RKO (cell line): ENCODE measurements around the gene MMP3.
"Not testable (repeated sequence)": the region's sequence is repeated elsewhere in the genome, so short reads cannot be mapped to it uniquely, and the experiment has no call there.

Experiments used
- DNase-seq: peaks from one replicate; pipeline ENCODE4 v3.0.0-alpha.2; 2016; ENCODE audit warnings: low spot score

Gene MMP3

DNA sequence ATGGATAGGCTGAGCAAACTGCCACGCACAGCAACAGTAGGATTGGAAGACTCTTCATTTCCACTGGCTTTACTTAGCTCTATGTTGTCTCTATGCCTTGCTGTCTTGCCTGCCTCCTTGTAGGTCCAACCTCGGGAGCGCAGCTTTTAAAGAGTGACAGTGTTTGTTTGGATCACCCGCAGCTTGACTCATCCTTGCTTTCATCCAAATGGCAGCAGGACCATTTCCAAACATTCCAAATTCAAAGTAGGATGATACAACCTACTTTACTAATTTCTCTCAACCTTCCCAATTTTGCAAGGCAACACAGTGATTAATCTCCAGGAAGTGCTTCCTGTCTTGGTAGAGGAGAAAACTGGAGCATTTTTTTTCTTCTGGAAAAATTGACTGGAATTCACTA, at the start of gene MMP3:
Gene MMP3, minus strand, starts transcription at position 121 of the 400 bp plus-strand sequence. Its CDS starts 63 bp downstream, at position 58.
- DNase-seq, result peak; percentile 20

DNA sequence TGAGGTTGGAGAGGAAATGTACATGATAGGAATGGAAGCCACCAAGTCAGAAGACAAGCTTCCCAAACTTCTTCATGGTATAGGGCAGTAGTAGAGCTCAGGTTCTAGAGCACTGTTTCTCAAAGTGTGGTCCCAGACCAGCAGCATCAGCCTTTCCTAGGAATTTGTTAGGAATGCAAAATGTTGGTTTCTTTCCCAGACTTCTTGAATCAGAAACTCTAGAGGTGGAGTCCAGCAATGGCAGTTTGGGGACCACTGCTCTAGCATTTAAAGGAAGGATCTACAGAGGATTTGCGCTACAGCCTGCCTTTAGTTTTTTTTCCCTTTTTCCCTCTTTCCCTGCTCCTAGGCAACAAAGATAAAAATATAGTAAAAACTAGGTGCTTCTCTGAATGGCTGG, 48.3 kb upstream of the MMP3 start:
- DNase-seq, result no peak

DNA sequence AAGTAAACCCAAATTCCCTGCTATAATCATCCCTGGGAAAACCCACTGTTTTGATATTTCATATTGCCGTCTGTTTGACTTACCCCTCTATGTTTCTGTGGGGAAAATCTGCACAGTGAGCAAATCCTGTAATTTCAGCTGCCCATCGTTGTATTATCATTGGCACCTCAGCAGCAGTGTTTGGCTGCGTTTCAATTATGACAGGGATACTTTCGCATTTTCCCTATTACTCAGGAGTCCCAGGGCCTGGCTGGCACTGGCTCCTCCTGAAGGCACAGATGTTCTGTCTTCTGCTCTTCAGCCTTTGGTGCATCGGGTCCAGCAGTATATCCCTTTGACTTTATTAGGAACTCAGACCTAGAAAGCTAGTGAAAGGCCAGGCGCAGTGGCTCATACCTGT, 43.6 kb upstream of the MMP3 start:
- no peak for DNase-seq

DNA sequence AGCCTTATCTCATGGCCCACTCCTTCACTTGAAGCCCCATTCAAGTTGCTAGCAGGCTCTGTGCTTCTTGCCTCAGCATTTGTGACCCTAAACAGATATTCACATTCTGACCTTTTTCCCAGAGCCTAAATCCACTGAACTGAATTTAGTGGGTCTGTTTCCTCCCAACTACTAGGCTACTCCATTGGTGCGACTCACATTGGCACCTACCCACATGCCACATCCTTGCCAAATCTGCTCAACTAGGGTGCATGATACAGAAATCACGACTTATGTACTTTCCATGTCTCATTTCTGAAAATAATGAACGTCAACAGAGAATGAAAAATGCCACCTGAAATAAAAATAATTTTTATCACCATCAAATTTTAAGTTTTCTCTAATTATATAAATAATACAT, 39.7 kb upstream of the MMP3 start:
- no peak for DNase-seq

DNA sequence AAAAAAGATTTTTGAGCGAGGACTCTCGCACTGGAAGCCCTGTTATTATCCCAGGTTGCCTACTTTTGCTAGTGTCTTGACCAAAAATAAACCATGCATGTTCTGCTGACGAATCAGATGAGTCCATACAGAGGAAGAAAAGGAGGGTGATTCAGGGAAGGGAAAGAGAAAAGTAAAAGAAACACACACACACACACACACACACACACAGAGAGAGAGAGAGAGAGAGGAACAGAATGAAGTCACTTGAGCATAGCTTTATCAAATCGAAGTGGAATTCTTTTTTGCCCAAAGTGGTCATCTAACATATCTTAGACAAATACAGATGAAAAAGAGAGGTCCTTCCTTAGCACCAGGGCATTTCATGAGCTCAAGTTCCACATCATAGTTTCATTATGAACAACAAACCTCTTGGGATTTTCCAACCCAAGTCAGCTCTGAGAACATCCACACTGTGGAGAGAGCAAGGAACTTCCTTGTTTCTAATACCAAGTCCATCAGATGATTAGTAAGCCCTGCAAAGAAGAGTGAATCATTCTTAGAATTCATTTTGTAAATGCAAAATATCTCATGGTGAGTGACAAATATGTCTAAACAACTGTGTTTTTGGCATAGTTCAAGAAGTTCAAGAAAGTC, 39.1 kb upstream of the MMP3 start:
- DNase-seq, result peak; percentile 18

DNA sequence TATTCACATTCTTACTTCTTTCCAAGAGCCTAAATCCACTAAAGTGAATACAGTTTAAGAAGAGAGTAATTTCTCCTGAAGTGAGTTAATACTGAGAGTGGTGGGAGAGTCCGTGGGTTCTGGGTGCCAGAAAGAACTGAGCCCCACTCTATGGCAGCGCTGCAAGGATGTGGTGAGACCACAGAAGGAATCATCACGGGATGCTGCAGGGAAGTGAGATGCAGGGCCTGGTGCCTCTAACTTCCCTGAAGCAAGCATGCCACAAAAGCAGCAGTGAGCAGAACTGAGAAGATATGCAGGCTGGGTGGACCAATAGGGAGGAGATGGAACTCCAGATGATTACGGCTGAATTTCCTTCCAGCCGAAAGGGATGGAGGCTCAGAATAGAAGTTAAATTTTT, 36.4 kb upstream of the MMP3 start:
- no peak for DNase-seq

DNA sequence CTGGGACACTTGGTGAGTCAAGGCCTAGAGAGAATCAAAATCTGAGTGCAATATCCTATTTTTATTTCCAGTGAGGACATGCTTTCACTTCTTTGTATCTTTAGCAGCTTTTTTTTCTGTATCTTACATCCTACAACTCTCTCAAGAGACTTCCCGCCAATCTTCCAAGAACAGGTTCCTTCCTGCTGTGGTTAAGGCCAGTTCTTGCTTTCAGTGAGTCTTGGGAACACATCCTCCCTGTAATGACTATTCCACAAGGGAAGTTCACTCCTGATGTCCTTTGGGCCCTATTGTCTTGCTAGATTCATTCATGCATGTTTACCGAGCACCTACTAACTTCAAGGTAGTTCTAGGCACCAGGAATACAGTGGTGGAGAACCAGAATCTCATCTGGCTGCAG, 35.2 kb upstream of the MMP3 start:
- DNase-seq, result no peak

DNA sequence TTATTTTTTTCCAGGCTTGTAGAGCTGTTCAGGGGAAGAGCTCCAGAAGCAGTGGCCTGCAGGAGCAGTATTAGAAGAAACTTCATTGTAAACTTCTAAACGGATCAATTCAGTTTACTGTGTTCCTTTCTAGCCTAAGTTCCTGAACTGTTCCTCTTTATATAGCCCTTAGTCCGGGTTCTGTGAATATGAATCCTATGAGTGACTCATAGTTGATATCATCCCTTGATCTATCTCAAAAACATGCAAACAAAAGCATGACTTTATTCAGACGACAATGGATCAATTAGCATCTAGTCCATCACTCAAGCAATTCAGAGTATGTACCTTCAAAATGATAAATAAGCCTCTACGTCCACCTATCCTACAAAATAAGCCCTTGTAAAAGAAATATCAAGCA, 31.4 kb upstream of the MMP3 start, which contains the start of gene MMP12:
Gene MMP12, minus strand, starts transcription at position 131 of the 400 bp plus-strand sequence. Its CDS starts 45 bp downstream, at position 86.
- no peak for DNase-seq

DNA sequence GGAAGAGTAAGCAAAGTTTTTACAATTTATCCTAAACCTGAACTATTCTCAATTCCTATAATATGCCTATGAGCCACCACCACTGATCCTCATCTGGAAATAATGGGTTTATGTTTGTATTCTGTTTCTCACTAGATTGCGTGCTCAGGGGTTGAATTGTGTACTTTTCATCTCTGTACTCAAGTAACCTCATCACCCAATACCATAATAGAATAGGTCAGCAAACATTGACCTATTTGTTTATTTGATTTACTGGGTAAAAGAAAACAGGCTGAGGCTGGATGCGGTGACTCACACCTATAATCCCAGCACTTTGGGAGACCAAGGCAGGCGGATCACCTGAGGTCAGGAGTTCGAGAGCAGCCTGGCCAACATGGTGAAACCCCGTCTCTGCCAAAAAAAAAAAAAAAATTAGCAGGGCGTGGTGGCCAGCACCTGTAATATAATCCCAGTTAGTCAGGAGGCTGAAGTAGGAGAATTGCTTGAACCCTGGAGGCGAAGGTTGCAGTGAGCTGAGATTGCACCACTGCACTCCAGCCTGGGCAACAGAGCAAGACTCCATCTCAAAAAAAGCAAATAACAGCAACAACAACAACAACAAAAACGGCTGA, 26.1 kb upstream of the MMP3 start:
- not testable (repeated sequence) for DNase-seq

DNA sequence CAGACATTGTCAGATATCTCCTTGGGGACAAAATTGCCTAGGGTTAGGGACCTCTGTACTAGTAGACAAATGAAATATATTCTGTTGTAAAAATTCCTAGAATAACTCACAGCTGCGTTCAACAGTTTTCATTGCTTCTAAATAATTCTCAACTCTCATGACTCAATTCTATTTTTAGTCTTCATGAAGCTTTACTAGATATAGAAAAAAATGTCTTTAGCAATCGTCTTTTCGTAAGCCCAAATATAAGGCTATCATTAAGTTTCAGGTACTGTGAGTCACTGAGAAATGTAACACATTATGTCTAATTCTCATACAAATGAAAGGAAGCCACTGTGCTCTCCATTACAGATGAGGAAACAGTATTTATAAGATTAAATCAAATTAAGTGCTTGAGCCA, 24.9 kb upstream of the MMP3 start:
- no peak for DNase-seq

DNA sequence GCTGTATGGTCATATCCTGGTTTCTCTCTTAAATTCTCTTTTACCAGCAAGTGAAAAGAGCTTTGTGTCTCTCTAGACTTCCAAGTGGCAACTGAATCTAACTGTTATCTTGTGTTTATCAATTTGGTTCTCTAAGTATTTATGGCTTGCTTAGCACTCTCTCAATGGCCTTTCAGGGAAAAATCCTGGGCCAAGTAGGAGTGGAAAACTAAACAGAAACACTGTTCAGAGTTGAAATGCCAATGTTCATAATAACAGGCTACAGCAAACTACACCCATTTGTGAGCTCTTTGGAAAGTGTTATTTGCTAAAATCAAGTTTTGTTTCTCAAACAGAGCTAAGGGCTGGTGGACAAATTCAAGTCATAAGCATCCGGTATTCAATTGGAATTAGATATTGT, 21.3 kb upstream of the MMP3 start:
- DNase-seq, result no peak

DNA sequence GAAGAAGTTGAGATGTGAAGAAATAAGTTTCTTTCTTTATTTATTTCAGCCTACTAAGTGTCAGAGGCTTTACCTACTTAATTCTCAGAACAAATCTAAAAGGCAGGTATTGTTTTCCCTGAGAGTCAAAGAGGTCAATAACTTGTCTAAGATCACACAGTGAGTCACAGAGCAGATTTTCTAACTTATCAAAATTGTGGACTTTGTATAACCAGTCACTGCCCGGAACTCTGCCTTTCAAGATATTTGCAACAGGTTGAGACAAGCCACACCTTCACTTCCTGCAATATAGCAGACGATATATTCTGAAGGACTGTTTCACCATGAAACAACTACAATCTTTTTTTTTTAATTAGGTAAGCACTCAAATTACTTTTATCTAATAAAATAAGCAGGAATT, 10.5 kb upstream of the MMP3 start:
- no peak for DNase-seq

DNA sequence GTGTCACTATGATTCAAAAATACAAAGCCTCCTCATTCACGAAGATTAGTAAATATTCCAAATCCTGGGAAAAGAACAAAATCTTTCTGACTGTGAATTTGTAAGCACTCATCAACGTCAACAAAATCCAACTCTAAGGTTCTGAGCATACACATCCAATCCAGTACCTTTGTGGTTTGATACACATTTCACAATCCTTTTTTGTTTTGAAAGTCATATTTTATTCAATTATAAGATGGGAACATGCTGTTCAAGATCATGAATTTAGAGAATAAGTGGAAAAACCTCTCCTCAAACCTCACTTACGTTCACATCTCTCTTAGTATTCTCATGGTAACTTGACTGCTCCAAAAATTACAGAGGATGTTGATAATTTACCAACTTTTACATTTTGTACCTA, 9.6 kb upstream of the MMP3 start:
- no peak for DNase-seq

DNA sequence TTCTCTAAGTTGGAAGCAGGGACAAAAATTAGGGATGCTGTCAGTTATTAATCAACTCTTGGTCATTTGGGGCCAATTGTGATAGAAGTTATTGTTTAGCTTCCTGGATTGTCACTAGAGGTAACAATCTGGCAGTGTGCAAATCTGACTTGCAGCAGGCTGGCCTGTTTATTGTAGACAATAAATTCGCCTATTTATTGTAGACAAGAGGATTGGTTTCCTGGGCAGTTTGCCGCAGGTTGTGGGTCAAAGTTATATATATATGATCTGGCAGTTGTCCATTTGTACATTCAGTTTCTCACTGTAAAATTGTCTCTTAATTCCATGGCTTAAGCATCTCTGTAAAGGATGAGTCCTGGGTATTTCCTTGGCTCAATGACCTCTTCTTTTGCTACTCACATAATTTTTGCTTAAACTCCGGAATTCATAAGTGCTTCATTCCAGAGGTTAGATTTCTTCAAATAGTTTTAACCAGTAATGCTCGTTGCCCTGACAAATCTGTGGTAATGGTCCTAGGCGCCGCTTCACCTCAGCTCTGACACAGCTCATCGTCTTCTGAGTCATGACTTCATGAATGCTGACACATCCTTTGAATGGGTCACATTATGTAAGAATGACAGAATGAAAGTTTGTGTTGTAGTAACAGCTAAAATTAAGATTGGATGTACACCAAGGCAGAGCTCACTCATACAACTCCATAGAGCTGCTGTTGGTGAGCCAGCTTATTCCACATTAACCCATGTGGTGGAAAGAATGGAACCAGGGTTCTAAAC, 7.8 kb upstream of the MMP3 start:
- DNase-seq, result peak; percentile 90

DNA sequence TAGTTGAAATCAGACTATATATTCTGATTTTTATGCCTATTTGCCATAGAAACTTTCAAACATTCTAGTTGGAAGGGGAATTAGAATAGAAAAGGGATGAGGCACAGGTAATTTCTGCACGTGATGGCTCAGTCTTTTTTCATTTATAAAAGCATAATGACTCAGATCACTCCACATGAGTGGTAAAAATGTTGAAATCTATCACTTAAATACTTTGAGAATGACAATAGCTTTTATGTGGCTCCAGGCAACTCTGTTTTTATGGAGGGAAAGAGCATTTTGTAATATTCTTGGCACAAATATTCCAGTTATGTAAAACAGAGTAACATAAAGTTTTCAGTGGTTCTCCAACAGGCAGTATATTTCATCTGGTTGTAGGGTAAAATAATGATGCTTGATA, 5.9 kb upstream of the MMP3 start:
- DNase-seq, result peak; percentile 19

DNA sequence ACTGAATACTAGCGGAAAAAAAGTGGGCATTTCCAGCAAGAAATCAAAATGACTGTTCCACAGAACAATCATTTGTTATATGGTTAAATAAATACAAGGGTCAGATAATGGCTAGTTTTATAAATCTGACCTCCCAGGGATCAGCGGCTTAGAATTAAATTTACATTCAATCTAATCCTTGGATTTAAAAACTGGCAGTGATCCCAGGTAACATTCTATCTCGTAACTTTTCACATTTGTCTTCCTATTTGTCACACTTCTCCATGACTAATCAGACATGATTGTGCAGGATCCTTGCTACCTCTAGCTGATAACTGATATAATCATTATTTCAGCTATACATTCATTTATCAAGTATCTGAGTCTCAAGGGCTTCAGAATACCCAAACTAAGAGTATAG, 2.9 kb upstream of the MMP3 start:
- no peak for DNase-seq

DNA sequence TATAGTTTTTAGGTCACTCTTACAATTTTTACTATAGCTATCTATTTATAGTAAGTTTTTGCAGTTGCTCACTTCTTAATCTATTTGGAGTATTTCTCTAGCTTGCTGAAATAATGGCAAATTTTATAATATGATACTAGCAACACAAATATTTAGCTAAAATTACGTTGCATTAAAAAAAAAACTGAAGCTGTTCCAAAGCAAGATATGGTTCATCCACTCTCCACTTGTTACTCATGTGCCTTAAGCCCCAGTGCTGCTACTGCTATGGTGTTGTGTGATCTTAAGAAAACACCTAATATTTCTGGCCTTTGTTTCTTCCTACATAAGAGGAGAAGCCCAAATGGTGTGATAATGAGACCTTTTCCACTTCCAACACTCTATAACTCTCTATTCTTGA, 479 bp downstream of the MMP3 start:
- DNase-seq, result no peak

DNA sequence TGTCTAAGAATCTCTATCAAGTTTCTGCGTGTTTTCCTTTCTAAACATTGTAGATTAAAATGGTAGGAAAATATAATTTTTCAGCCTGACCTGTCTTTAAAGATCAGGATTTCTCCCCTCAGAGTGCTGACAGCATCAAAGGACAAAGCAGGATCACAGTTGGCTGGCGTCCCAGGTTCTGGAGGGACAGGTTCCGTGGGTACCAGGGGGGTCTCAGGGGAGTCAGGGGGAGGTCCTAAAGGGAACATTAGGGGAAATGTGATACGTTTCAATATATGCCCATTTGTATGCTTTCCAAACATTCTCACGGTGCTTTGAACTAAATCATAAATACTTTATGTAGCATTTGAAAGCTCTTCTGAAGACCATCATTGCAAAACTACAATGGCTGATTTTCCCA, 3.4 kb downstream of the MMP3 start:
- DNase-seq, result no peak

DNA sequence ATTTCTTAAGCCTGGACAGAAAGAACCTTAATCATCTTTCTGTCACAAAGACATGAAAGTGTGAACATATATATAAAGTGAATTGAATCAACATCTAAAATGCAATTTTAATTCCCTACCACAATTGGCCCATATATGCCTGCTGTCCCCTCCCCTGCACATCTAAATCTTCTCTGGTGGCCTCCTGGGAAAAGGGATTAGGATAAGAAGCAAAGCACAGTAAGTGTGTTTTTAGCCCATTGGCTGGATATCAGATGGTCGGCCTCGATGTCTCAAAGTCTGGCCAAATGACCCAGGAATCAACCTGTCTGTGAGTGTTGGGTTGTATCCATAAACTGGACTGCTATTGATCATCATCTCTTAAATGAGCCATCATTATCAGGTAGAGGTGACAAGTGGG, 5.8 kb downstream of the MMP3 start:
- no peak for DNase-seq

DNA sequence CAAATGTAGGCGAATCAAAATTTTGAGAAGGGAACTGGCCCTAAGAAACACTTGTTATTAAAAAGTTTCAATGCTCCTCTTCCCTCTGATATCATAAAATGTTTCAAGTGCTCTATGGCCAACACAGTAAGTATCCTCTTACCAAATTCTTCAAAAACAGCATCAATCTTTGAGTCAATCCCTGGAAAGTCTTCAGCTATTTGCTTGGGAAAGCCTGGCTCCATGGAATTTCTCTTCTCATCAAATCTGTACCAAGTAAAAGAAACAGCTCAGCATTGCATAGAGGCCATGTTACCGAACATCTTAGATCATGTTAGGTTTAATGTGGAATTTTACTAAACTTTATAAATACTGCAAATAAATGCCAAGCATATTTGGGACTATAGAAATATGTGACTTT, 6.3 kb downstream of the MMP3 start:
- DNase-seq, result no peak

DNA sequence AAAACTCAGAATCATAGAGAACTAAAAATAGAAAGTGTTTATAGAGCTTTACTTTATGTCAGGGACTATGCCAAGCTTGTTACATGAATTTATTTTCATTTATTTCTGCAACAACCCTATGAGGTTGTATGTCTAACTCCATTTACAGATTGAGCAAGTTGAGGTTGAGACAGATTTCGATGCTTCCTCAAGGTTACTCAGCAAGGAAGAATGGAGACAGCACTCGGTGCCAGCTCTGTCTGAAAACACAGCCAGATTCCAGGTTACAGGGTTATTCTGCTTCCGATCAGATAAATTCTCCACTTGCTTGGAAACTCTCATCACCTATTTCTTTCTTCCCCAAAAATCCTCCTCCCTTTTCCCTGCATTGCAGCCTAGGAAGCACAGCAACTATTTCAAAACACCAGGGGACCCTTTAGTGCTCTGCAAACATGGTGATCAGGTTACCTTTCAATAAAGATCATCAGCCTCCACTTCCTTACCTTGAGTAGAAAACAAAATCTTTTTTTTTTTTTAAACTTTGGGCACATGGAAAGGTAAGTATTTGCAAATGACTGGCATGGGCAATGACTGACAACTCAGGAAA, 7.0 kb downstream of the MMP3 start:
- DNase-seq, result no peak

DNA sequence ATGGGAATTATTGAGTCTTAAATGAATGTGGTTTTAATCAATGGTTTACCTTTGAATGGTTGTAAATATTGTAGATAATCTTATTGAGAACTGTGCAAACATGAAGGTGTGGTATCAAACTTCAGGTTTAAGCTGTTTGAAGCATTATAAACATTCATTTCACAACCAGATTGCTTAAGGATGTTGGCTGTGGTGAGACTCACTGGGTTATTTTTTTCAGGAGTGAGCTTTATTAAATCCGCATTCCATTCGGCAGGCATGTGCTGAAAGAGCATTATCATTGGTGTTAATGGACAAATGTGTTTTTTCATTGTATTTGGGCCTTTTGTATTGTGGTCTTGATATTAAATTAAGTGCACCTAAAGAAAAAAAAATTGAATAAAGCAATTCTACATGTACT, 9.7 kb downstream of the MMP3 start:
- no peak for DNase-seq

DNA sequence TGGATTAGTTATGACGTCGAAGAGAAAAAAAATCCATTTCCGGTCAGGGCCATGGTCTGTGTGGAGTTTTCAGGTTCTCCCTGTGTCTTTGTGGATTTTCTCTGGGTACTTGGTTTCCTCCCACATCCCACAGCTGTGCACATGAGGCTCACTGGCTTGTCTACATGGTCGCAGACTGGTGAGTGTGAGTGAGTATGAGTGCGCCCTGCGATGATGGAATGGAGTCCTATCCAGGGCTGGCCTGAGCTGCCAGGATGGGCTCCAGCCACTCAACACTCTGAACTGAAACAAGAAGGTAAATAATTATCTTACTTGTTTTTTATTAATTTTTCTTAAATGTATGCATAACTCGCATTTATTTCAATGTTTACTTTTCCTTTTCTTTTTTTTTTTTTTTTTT, 10.8 kb downstream of the MMP3 start:
- DNase-seq, result no peak
